RWPE2 (cell line): ENCODE results near the gene PIEZO1.

Source experiments
- ATAC-seq: fragments of 200-7000 bp; cut with Tn5 transposase; 3 replicates; pipeline ENCODE4 v1.9.1; 2021; ENCODE audit warnings: low read depth
- DNase-seq: peaks from one replicate; pipeline ENCODE4 v3.0.0-alpha.2; 2020; ENCODE audit warnings: low spot score
- H3K27ac ChIP-seq: fragments of 450-650 bp; 2 replicates; pipeline ENCODE4 v1.5.1; 2017; ENCODE audit warnings: mild to moderate bottlenecking; ENCODE audit not compliant: poor library complexity, severe bottlenecking
- H3K27me3 ChIP-seq: fragments of 250-450 bp; sonication (Bioruptor Pico); 2 replicates; pipeline ENCODE4 v1.5.1; 2021; ENCODE audit warnings: mild to moderate bottlenecking, moderate library complexity; ENCODE audit not compliant: insufficient read depth, poor library complexity, severe bottlenecking
- H3K36me3 ChIP-seq: fragments of 250-450 bp; sonication (Bioruptor Pico); 2 replicates; pipeline ENCODE4 v1.5.1; 2020; ENCODE audit warnings: low read depth, mild to moderate bottlenecking, moderate library complexity
- H3K4me1 ChIP-seq: fragments of 250-450 bp; sonication (Bioruptor Pico); 2 replicates; pipeline ENCODE4 v1.5.1; 2021; ENCODE audit warnings: mild to moderate bottlenecking, moderate library complexity; ENCODE audit not compliant: insufficient read depth, poor library complexity, severe bottlenecking
- H3K4me3 ChIP-seq: fragments of 250-450 bp; sonication (Bioruptor Pico); 2 replicates; pipeline ENCODE4 v1.5.1; 2021; ENCODE audit warnings: mild to moderate bottlenecking, moderate library complexity; ENCODE audit not compliant: severe bottlenecking
- H3K9me3 ChIP-seq: fragments of 250-450 bp; sonication (Bioruptor Pico); 2 replicates; pipeline ENCODE4 v1.5.1; 2021; ENCODE audit warnings: mild to moderate bottlenecking, moderate library complexity; ENCODE audit not compliant: severe bottlenecking
- TF ChIP-seq, protein P1 (sequence below): fragments of 450-650 bp; IDR thresholded peaks from one replicate; pipeline ENCODE4 v1.5.1; 2017; ENCODE audit warnings: mild to moderate bottlenecking, moderate library complexity; ENCODE audit not compliant: poor library complexity, severe bottlenecking

Gene PIEZO1

DNA sequence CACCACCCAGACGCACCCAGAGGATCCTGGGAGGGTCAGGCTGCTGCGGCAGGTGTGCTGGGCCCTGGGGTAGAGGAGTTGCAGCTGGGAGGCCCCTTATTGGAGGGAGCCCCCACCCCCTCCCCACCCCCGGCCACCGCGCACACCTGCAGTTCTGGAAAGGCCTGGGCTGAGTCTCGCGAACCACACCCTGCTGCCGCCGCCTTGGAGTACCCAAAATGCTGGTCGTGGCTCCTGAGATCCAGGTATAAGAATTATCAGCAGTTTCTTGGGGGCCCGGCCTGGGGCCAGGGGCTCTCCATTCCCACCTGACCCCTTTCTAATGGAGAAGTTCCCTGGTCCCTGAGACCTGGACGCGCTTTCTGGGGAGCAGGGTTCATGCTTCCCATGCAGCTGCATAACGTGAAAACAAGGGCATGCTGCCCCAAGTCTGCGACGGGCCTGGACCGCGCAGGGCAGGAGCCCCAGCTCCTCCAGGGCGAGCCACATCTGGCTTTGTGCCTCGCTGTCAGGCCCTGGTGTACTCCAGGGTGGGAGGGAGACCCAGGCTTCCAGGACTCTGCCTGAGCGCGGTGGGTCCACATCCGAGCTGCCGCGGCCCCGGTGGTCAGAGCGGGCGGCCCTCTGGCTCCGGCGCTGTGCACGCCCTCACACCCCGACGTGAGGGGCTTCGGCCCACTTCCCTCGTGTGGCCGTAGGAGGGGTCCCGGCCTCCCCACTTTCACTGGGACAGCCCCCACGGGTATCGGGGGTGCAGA, 91.4 kb downstream of the PIEZO1 start:
- H3K4me1 ChIP-seq, result no peaks in the 10 kb centered on the region
- no peaks in the 10 kb centered on the region for H3K9me3 ChIP-seq
- DNase-seq, result no peak
- peaks cover 4% of the 10 kb centered on the region for H3K27me3 ChIP-seq
- H3K27ac ChIP-seq, result no peak overlapping the region
- H3K4me3 ChIP-seq, result no peak overlapping the region
- ATAC-seq, result no peak
- TF ChIP-seq, protein P1, sequence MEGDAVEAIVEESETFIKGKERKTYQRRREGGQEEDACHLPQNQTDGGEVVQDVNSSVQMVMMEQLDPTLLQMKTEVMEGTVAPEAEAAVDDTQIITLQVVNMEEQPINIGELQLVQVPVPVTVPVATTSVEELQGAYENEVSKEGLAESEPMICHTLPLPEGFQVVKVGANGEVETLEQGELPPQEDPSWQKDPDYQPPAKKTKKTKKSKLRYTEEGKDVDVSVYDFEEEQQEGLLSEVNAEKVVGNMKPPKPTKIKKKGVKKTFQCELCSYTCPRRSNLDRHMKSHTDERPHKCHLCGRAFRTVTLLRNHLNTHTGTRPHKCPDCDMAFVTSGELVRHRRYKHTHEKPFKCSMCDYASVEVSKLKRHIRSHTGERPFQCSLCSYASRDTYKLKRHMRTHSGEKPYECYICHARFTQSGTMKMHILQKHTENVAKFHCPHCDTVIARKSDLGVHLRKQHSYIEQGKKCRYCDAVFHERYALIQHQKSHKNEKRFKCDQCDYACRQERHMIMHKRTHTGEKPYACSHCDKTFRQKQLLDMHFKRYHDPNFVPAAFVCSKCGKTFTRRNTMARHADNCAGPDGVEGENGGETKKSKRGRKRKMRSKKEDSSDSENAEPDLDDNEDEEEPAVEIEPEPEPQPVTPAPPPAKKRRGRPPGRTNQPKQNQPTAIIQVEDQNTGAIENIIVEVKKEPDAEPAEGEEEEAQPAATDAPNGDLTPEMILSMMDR, result no peak
- peaks cover 16% of the 10 kb centered on the region for H3K36me3 ChIP-seq

DNA sequence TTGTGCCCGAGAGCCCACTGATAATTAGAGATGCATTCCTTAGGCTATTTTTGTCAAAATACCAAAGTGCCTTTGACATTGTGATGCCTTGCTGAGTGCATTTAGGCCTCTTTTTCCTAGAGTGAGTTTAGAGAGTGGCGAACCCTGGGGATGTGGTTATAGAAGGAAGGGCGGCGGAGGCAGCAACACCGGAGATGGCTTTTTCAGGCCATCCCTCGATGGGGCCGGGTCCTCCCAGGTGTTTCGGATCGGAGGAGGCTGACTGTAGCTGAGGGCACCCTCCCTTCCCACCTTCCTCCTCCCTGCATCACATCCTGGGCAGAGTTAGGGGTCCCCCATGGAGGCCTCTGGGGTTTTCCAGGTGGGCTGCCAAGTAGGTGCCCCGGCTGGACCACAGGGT, 92.2 kb downstream of the PIEZO1 start:
- H3K9me3 ChIP-seq, result no peaks in the 10 kb centered on the region
- H3K36me3 ChIP-seq, result peaks cover 8% of the 10 kb centered on the region
- H3K27me3 ChIP-seq, result peaks cover 10% of the 10 kb centered on the region
- TF ChIP-seq, protein P1, result no peak
- no peak for DNase-seq
- no peak overlapping the region for H3K4me3 ChIP-seq
- no peak overlapping the region for H3K27ac ChIP-seq
- no peaks in the 10 kb centered on the region for H3K4me1 ChIP-seq
- ATAC-seq, result no peak

DNA sequence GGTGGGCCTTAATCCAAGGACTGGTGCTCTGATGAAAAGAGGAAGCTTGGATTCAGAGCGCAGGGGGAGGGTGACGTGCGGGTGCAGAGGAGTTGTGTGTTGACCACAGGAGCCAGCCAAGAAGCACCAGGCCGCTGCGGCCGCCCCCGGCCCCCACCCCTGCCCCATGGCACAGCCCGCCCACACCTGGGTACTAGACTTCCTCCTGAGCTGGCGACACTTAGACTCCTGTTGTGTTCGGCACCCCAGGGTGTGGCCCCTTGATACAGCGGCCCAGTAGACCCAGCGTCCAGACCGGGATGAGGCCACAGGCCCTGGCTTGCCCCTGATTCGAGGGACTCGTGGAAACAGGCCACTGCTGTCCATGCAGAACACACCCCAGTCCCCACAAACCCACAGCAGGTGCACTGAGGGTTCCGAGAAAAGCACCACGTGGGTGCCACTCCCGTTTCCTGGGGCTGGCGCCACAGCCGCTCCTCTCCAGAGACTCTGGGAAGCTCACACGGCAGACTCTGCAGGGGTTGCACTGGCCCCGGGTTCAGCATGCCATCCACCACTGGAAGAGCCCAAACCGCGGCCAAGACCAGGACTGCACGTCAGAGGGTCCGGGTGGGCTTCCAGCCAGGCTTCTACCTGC, 93.0 kb downstream of the PIEZO1 start:
- Histone ChIP-seq H3K4me1 (no peaks in the 10 kb centered on the region), H3K27me3 (peaks cover 17% of the 10 kb centered on the region), H3K27ac (no peak overlapping the region), H3K4me3 (no peak overlapping the region), H3K9me3 (no peaks in the 10 kb centered on the region), H3K36me3 (peaks cover 3% of the 10 kb centered on the region)
- DNase-seq (no peak), ATAC-seq (no peak)
- TF ChIP-seq, protein P1, result no peak

DNA sequence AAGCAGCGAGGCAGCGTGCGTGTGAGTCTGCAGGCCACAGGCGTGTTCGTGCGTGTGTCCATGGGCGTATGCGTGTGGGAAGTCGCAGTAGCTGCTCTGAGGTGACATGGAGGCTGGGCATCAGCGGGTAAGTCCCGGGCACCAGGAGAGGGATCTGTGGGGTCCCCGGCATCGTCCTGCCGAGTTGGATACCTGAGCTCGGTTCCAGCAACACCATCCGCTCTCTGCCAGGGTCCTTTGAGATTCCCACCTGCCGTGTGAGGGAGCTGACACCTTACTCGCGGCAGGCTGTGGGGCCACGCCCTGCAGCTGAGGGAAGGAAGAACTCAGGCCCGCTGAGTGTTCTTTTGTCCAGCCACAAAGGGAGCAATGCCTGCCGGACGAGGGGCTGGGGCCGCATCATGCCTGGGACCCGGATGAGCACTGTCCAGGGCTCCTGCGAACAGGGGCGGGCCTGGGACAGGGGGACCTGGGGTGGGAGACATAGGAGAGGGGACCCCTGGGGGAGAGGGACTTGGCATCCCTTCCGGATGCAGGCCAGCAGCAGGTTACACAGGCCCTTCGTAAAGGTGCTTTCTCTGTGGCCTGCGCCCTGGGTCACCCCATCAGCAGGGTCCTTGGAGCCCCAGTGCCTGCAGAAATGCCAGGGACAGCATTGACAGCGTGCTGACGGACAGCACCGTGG, 93.7 kb downstream of the PIEZO1 start:
- Histone ChIP-seq H3K36me3 (no peaks in the 10 kb centered on the region), H3K4me3 (no peak overlapping the region), H3K9me3 (no peaks in the 10 kb centered on the region), H3K27ac (no peak overlapping the region), H3K4me1 (no peaks in the 10 kb centered on the region), H3K27me3 (peaks cover 20% of the 10 kb centered on the region)
- ATAC-seq (no peak), DNase-seq (no peak)
- TF ChIP-seq, protein P1, result no peak
